NCI-H82 treated with DMSO at 0.1 percent for 48 hours (cell line): ENCODE results near the gene TCP11L1.
A peak's percentile ranks its signal among the peaks of the same experiment; 100 is the strongest.
"Not testable (repeated sequence)": the region's sequence is repeated elsewhere in the genome, so short reads cannot be mapped to it uniquely, and the experiment has no call there.

Experiments
- DNase-seq: peaks from one replicate; lab custom pipeline; 2025; ENCODE audit not compliant: unreplicated experiment; lab: John Stamatoyannopoulos, UW

Gene TCP11L1

GRCh38 chr11:33029218-33029617 is 10.2 kb upstream of the TCP11L1 start:
- not testable (repeated sequence) for DNase-seq

GRCh38 chr11:33033493-33033892 is 5.9 kb upstream of the TCP11L1 start:
- DNase-seq: no peak

DNA sequence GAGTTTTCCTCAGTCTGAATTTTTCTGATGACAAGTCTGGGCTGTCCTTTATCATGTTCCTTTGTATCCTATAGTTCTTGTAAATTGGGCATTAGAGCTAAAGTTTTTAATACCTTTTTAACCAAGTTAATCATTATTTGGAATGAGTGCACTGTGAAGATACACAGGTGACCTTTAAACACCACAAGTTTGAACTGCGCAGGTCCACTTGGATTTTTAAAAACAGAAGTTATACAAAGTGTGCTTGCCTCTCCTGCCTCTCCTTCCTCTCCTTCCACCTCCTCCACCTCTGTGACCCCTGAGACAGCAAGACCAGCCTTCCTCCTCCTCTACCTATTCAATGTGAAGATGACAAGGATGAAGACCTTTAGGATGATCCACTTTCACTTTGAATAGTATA is 4.4 kb upstream of the TCP11L1 start:
- no peak for DNase-seq

GRCh38 chr11:33040033-33040861 is 875 bp downstream of the TCP11L1 start:
- no peak for DNase-seq

DNA sequence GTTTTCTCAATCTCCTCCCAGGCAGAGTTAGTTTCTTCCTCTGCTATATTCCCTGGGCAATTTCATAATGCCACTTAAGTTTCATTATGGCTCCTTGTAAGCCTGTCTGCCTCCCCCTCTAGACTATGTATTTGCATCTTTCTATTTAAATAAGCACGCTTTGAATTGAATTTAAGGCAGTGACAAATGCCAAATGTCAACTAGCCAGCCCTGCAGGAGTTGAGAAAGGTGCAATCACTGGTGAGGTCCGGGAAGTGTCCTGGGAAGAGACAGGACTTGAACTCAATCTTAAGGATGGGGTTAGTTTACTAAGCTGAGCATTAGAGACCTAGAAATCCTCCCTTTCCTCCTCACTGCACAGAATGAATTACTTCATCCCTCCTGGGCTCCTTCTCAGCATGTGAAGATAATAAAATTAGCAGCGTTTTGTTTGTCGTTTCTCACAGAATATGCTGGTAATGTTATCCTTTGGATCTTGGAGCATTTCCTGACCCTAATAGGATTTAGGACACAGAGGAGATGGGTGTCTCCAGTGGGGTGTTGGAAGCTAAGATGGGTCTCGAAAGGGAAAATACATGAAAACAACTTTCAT is 1.6 kb downstream of the TCP11L1 start:
- DNase-seq: no peak

GRCh38 chr11:33043221-33043830 is 4.0 kb downstream of the TCP11L1 start:
- DNase-seq: no peak

DNA sequence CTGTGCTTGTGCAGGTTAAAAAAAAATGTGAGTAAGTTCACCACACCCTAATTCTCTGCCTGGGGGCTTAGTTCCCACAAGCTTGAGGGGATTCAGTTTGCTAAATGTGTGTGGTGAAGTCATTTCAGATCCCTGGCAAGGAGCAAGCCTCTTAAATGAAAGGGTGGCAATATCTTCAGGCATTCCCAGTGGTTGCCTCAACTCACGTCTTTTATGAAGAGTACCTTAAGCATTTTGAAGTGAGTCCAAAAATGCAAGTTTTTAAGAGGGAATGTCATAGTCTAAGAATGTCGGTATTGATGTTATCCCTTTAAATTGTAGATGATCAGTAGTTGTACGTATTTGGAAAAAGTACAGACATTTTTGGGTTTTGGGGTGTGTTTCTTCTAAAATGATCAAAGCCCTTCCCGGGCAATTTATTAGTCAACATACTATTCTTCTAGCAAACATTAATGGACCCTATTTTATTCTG is 4.9 kb downstream of the TCP11L1 start:
- DNase-seq: no peak

- DNase-seq: no peak
Observed at GRCh38 chr11:33045551-33046255, 6.3 kb downstream of the TCP11L1 start.

DNA sequence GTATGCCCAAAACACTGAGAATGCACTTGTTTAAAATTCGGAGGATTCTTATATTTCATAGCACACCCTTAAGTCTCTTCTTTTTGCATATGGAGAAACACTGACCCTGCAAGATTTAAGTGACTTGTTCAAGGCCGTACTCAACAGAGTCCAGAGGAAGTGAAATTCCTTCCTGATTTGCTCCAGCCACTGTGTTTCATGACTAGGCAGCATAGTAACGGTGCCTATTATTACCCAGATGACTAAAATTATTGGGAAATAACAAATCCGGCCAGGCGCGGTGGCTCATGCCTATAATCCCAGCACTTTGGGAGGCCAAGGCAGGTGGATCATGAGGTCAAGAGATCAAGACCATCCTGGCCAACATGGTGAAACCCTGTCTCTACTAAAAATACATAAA is 9.3 kb downstream of the TCP11L1 start:
- not testable (repeated sequence) for DNase-seq

- DNase-seq: not testable (repeated sequence)
Observed at GRCh38 chr11:33049565-33050408, 10.4 kb downstream of the TCP11L1 start.

- DNase-seq: no peak
Observed at GRCh38 chr11:33052231-33052630, 12.9 kb downstream of the TCP11L1 start.

DNA sequence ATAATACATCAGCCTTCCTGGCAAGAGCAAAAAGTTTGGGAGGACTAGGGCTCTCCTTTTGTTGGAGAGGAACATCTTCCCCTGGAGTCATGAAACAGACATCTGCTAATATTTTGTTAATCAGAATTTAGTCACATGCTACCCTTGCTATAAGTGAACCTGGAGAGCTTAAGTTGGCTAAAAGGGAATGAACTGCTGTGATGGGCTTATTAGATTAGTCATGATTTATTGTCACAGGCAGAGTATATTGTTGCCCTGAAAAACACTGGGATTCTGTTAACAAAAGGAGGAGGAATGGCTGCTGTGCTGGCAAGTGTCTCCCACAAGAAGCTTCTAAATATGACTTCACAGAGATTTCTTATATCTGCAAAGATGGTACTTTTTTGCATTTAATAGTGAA is 16.0 kb downstream of the TCP11L1 start:
- DNase-seq: peak; percentile 73

DNA sequence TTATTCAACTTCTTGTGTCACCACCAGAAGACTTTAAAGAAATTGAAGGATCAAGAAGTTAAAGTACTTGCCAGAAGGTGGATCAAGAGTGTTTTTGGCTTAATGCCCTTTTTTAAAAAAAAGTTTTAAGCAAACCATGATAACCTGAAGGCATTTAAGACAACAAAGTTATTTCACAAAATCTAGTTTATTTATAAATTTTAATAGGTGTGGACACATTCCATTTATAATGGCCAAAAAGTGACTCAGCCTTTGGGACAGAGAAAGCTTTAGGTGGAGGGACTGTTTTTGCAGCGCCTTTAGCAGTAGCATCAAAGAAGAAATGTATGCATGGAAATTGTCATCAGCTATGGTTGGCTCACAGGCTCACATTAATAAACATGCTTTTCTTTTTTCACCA is 17.9 kb downstream of the TCP11L1 start:
- DNase-seq: no peak

DNA sequence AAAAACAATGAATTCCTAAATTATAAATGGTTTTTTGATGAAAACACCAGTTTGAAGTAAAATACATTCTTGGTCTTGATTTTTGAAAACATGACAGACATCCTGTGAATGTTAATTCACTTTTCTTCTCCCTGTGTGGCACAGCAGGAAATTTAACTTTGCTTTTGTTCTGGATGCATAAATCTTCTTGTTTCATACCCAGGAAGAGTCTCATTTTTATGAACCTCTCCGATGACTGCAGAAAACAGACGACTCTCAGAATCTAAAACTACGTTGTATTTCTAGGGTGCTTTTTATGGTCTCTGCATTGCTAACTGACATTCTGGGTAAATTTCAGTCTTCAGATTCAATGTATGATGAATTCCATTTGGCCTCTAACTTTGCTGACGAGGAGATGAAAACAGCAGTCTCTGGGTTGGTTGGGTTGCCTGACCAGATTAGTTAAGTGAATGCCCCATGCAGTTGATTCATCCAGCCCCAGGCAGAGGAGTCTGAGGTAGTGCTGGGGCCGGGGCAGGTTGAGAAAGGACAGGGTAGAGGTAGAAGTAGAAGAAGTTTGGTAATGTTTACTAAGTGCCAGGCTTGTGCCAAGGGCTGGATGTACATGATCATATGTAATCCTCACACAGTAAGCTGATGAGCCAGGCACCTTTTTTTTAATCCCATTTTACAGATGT is 20.1 kb downstream of the TCP11L1 start:
- DNase-seq: no peak

DNA sequence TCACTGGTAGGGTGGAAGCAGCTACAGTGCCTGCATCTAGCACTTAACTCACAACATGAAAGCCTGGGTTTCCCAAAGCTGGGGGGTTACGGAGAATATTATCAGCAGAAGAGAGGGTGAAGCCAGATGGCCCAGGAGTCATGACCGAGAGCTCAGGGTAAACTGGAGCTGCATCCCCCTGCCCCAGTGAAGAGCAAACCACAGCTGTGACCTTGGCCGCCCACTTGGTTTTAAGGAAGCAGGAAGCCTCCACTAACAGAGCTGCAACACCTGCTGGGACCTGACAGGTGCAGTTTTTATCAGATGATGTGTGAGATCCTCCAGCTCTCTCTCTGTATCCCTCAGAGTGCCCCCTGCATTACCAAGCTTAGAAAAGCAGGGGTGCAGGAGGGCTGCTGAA is 20.9 kb downstream of the TCP11L1 start:
- no peak for DNase-seq

GRCh38 chr11:33062137-33062536 is 22.8 kb downstream of the TCP11L1 start:
- DNase-seq: no peak

- DNase-seq: no peak
Observed at GRCh38 chr11:33063326-33063881, 24.0 kb downstream of the TCP11L1 start.

- no peak for DNase-seq
Observed at GRCh38 chr11:33064033-33064825, 24.9 kb downstream of the TCP11L1 start.

GRCh38 chr11:33064866-33065265 is 25.5 kb downstream of the TCP11L1 start:
- DNase-seq: no peak
